HepG2 (cell line): ENCODE results near the gene KRT1. TPM values are rescaled to one million over a fixed set of nuclear protein-coding genes. Genes with fewer than 3 reads are reported as not detected.

ENCODE experiments used
- ATAC-seq: fragments of 200-7000 bp; cut with Tn5 transposase; 3 replicates; pipeline ENCODE4 v1.9.1; 2020; ENCODE audit warnings: mild to moderate bottlenecking, moderate library complexity
- BruUV-seq: library from RNA; stranded (reverse); fragments of 400-500 nt; replicated peaks from 2 replicates; lab custom pipeline; 2021; lab: Mats Ljungman, UMichigan
- CTCF ChIA-PET: fragments of 300-600 bp; formaldehyde crosslinking; extraction: SDS; loops from one replicate; lab custom pipeline; 2021; ENCODE audit warnings: low total read pairs, inconsistent platforms, low intra/inter-chr PET ratio; lab: Yijun Ruan, JAX
- POLR2A ChIA-PET: fragments of 350-600 bp; sonication (Branson Sonifier 250); formaldehyde crosslinking; loops from one replicate; lab custom pipeline; 2020; ENCODE audit warnings: antibody characterized with exemption, inconsistent platforms; lab: Yijun Ruan, JAX
- DNase-seq: peaks from one replicate; pipeline ENCODE4 v3.0.0-alpha.2; 2015; ENCODE audit warnings: low spot score
- FAIRE-seq: peaks from 3 replicates; lab custom pipeline; 2011; peaks lifted over from hg19 to GRCh38; lab: Jason Lieb, UNC
- H2AFZ ChIP-seq: one replicate; pipeline ENCODE4 v1.6.1; 2011; ENCODE audit warnings: low read length, inconsistent platforms
- H3K27ac ChIP-seq: fragments of 300-600 bp; 3 replicates; pipeline ENCODE4 v1.8.0; 2011; ENCODE audit warnings: mixed run types, mild to moderate bottlenecking, mixed read lengths, low read length, inconsistent platforms; ENCODE audit not compliant: insufficient read depth; ENCODE audit errors: extremely low read length
- H3K27me3 ChIP-seq, 2 experiments: fragments of 200-600 bp in 1 of 2; 2 replicates in 1 of 2; 3 replicates in 1 of 2; pipeline versions ENCODE4 v1.6.0 to v1.8.0; 2011; ENCODE audit warnings: low read length in 2 of 2, mild to moderate bottlenecking in 2 of 2, moderate library complexity in 2 of 2, inconsistent platforms in 1 of 2; ENCODE audit not compliant: insufficient read depth in 2 of 2, control insufficient read depth in 1 of 2
- H3K36me3 ChIP-seq, 2 experiments: fragments of 200-600 bp in 1 of 2; replicated peaks in 1 of 2; 2 replicates in 1 of 2; 3 replicates in 1 of 2; pipeline versions ENCODE4 v1.5.1 to v1.8.0; 2011; ENCODE audit warnings: low read length in 2 of 2, inconsistent platforms in 1 of 2; ENCODE audit not compliant: insufficient read depth in 2 of 2, control insufficient read depth in 1 of 2
- H3K4me1 ChIP-seq: 2 replicates; pipeline ENCODE4 v1.5.1; 2012; ENCODE audit warnings: low read length, inconsistent platforms; ENCODE audit not compliant: insufficient read depth
- H3K4me2 ChIP-seq: 2 replicates; pipeline ENCODE4 v1.6.0; 2011; ENCODE audit warnings: low read depth, low read length, inconsistent platforms
- H3K4me3 ChIP-seq, 3 experiments: fragments of 200-600 bp in 1 of 3; sonication (generic), shearing (Covaris generic) in 1 of 3; replicated peaks in 1 of 3; 2 replicates each; pipeline ENCODE4 v1.5.1; 2011 to 2016; ENCODE audit warnings: low read length in 3 of 3, inconsistent platforms in 2 of 3, low read depth in 2 of 3, mild to moderate bottlenecking in 2 of 3, control low read depth in 1 of 3, mixed read lengths in 1 of 3; ENCODE audit not compliant: insufficient read depth in 1 of 3
- H3K79me2 ChIP-seq: one replicate; pipeline ENCODE4 v1.6.1; 2011; ENCODE audit warnings: low read length, inconsistent platforms; ENCODE audit not compliant: insufficient read depth
- H3K9ac ChIP-seq: 2 replicates; pipeline ENCODE4 v1.6.0; 2011; ENCODE audit warnings: mild to moderate bottlenecking, low read depth, low read length, inconsistent platforms; ENCODE audit not compliant: insufficient read depth
- H3K9me3 ChIP-seq: 2 replicates; pipeline ENCODE4 v1.5.1; 2012; ENCODE audit warnings: mild to moderate bottlenecking, low read length
- H4K20me1 ChIP-seq: 2 replicates; pipeline ENCODE4 v1.6.0; 2011; ENCODE audit warnings: inconsistent platforms, mild to moderate bottlenecking, low read length, moderate library complexity; ENCODE audit not compliant: insufficient read depth
- ARNT2 ChIP-seq: sonication (generic); formaldehyde crosslinking; IDR thresholded peaks from 2 replicates; pipeline ENCODE4 v1.8.0; 2022; ENCODE audit warnings: mild to moderate bottlenecking, low read depth, missing genetic modification reagents, moderate library complexity
- GABPB1 ChIP-seq: IDR thresholded peaks from 2 replicates; pipeline ENCODE4 v1.6.1; 2016; ENCODE audit warnings: mild to moderate bottlenecking, missing genetic modification reagents, moderate library complexity, missing compliant biosample characterization
- HNRNPLL ChIP-seq: fragments of 200-400 bp; formaldehyde crosslinking; IDR thresholded peaks from 2 replicates; pipeline ENCODE4 v1.6.1; 2017; ENCODE audit warnings: mild to moderate bottlenecking, low read depth, low read length; ENCODE audit not compliant: poor library complexity, severe bottlenecking
- NFATC3 ChIP-seq: sonication (generic); formaldehyde crosslinking; IDR thresholded peaks from 2 replicates; pipeline ENCODE4 v1.5.1; 2020; ENCODE audit warnings: mild to moderate bottlenecking, missing genetic modification reagents
- POLR2AphosphoS5 ChIP-seq: IDR thresholded peaks from 2 replicates; pipeline ENCODE4 v1.6.1; 2012; ENCODE audit warnings: low read depth, low read length
- THAP11 ChIP-seq: IDR thresholded peaks from 2 replicates; pipeline ENCODE4 v1.6.1; 2016; ENCODE audit warnings: missing biosample characterization, missing genetic modification reagents
- ZFP36L1 ChIP-seq: sonication (generic); formaldehyde crosslinking; IDR thresholded peaks from 2 replicates; pipeline ENCODE4 v1.8.0; 2022; ENCODE audit warnings: mild to moderate bottlenecking, missing genetic modification reagents, moderate library complexity
- ZNF737 ChIP-seq: sonication (generic); formaldehyde crosslinking; IDR thresholded peaks from 2 replicates; pipeline ENCODE4 v1.5.0; 2020; ENCODE audit warnings: missing genetic modification reagents, mild to moderate bottlenecking, borderline replicate concordance
- WGBS: methylation state at CpG from one replicate; pipeline ENCODE4 v1.1.6; 2017; ENCODE audit warnings: low lambda C conversion rate; 5-methylcytosine and 5-hydroxymethylcytosine counted together
- in situ Hi-C: cut with HindIII; loops from 2 replicates; pipeline ENCODE4 v1.10.0; 2017; ENCODE audit warnings: low pct_unique_long_range_greater_than_20kb; ENCODE audit not compliant: extremely low pct_ligation_motif_present
- intact Hi-C: fragments of 100-400 bp; cut with micrococcal nuclease; formaldehyde crosslinking; loops from one replicate; pipeline ENCODE4 v1.10.0; 2022; ENCODE audit not compliant: unreplicated experiment
- polyA plus RNA-seq, 8 experiments: library from polyadenylated mRNA; depleted of rRNA in 3 of 8; stranded (reverse) in 7 of 8; unstranded in 1 of 8; fragments of >200 nt; fragmentation: Illumina TruSeq in 4 of 8; extraction: Trizol in 4 of 8; gene quantifications; 2 replicates each; pipeline versions ENCODE4 v1.2.1 to v1.2.3, GENCODE V29; 2011 to 2016; ENCODE audit warnings: low read depth in 4 of 8, missing spikeins in 1 of 8, mixed read lengths in 1 of 8; ENCODE audit not compliant: insufficient read depth in 1 of 8
- total RNA-seq, 5 experiments: library from RNA; depleted of rRNA; stranded (reverse); fragments of >200 nt; fragmentation: Illumina TruSeq; extraction: Trizol; gene quantifications; 2 replicates each; pipeline ENCODE4 v1.2.3, GENCODE V29; 2016; ENCODE audit warnings: low read depth in 1 of 5

Gene KRT1
- total and polyA plus RNA-seq, 2 of the 13 experiments (the other 11 are each of a cell fraction or from before 2014, with no cell fraction given), result not detected

GRCh38 chr12:52691076-52691840 is 11.1 kb upstream of the KRT1 start:
- Histone ChIP-seq H3K4me1 (no peaks in the 10 kb centered on the region), H3K36me3 (no peaks in the 10 kb centered on the region), H3K9ac (no peak overlapping the region), H3K4me3 (no peak overlapping the region), H3K9me3 (no peaks in the 10 kb centered on the region), H3K4me2 (no peak overlapping the region; the same call in 1 of the 2 replicates), H3K79me2 (no peaks in the 10 kb centered on the region), H4K20me1 (no peaks in the 10 kb centered on the region), H2AFZ (no peak overlapping the region), H3K27me3 (peaks cover 6 to 53% of the 10 kb centered on the region in 2 experiments; a peak in 3 of 5 replicates), H3K27ac (no peak overlapping the region)
- intact Hi-C loops, result no loop called here
- ATAC-seq (no peak), FAIRE-seq (no peak), DNase-seq (no peak)
- no TSS peak for BruUV-seq
- POLR2A ChIA-PET, result no interaction called here
- TF ChIP-seq NFATC3 (CRISPR knock-in tag), result no peak
- peak; percentile 82 for TF ChIP-seq HNRNPLL
- no peak for TF ChIP-seq THAP11 (CRISPR knock-in tag)
- peak; percentile 23; the same call in 1 of the 2 replicates for TF ChIP-seq GABPB1 (CRISPR knock-in tag)
- TF ChIP-seq ARNT2, result no peak
- no peak for TF ChIP-seq ZFP36L1 (CRISPR knock-in tag)
- TF ChIP-seq POLR2AphosphoS5, result no peak
- TF ChIP-seq ZNF737 (CRISPR knock-in tag), result no peak
- WGBS, result 20% methylated on average over 7 of the region's 45 CpGs
- in situ Hi-C loops, result loop anchor here (25.0 kb wide), 1 partner anchor 296 kb away; no protein-coding TSS in a partner anchor
- CTCF ChIA-PET, result interaction anchor here (0.7 to 1.0 kb wide), 2 partner anchors 180 to 290 kb away, joined by 3 to 5 read pairs; no protein-coding TSS in a partner anchor
